ENCODE data around the gene AIRE.

AIRE gene

DNA sequence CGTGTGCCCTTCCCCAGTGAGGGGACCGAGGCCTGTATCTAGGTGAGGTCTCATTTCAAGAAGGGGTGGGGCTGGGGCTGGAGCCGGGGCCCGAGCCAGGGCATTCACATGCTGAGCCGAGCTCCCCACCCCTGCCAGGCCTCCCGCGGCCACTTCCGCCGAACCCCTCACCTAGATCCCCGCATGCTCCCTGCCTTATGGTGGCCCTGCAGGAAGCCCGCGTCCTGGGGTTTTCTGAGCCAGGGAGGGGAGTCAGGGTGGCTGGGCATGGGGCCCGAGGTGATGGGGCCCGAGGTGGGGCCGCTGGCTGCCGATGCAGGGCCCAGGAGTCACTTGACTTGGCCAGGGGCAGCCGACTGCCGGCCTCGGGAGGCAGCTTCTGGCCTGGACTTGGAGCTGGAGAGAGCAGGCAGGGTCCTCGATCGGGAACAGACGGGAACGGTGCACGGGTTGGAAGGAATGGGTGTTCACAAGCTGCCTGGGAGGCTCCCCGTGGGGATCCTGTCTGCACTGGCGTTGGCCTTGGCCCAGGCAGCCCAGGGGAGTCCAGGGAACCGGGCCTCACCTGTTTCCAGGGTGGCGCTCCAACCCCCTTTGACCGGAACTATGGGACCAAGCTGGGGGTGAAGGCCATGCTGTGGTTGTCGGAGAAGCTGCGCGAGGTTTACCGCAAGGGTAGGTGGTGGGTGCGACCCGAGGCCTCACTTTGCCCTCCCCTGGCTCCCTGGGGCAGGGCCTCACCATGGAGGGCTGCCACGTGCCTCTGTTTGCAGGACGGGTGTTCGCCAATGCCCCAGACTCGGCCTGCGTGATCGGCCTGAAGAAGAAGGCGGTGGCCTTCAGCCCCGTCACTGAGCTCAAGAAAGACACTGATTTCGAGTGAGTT lies 40.0 kb downstream of the AIRE start:
- DNase-seq, result no peak

DNA sequence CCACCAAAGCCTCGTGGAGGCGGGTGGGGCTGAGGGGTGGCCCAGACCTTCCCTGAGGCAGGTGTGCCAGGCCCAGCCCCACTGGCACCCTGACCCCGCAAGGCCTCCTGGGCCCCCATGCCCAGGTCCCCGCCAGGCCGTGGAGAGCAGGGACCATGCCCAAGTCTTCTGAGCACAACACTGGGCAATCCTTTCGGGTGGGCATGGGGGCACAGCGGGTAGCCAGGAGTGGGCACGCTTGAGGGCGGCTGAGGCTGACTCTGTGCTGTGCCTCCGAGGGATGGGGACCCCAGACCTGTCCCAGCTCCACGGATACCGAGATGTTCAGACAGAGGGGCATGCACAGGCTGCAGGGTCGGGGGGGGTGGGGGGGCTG lies 40.6 kb downstream of the AIRE start:
- DNase-seq, result no peak

DNA sequence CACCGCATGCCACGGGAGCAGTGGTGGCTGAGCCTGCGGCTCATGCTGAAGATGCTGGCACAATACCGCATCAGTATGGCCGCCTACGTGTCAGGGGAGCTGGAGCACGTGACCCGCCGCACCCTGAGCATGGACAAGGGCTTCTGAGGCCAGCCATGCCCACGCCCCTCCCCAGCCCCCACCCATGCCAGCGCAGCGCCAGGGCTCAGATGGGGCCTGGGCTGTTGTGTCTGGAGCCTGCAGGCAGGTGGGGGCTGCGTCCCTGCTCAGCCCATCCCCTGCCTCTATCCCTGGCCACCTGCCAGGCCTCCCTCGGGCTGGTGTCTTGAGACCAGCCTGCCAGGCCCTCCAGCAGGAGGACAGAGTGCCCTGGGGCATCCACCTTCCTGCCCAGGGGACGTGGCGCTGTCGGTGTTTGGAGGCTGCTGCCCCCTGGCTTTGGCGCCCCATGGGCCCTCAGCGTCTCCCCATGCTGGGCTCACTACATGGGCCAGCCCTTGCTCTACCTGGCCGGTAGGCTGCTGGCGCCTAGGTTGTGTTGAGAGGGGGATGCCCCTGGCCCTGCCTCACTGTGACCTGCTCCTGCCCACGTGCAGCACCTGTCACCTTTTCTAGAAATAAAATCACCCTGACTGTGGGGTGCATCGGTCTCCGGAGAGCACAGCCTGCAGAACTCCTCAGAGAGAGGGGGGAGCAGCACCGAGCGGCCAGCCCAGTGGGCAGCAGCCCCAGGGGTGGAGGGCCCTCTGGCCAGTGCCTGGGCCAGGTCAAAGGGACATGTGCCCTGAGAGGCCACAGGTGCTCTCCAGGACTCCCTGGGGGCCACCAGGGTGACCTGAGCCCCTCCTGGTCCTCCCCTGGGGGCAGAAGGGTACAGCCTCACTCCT lies 41.3 kb downstream of the AIRE start:
- no peak for DNase-seq

DNA sequence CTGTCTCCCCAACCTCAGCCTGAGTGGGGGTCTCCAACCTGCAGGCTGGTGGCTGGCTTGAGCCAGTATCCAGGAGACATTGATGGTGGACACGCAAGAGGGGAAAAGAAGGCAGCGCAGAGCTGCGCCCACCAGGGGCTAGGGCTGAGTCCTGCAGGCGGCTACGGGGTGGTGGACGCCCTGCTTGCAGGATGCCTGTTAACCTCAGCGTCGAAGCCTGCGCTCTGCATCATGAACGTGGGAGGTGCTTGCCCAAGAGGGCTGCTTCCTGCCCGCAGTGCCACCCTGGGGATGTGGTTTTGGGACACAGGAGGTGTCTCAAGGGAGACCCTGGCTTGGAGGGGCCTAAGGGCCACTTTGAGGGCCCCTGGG lies 41.9 kb downstream of the AIRE start:
- no peak for DNase-seq

DNA sequence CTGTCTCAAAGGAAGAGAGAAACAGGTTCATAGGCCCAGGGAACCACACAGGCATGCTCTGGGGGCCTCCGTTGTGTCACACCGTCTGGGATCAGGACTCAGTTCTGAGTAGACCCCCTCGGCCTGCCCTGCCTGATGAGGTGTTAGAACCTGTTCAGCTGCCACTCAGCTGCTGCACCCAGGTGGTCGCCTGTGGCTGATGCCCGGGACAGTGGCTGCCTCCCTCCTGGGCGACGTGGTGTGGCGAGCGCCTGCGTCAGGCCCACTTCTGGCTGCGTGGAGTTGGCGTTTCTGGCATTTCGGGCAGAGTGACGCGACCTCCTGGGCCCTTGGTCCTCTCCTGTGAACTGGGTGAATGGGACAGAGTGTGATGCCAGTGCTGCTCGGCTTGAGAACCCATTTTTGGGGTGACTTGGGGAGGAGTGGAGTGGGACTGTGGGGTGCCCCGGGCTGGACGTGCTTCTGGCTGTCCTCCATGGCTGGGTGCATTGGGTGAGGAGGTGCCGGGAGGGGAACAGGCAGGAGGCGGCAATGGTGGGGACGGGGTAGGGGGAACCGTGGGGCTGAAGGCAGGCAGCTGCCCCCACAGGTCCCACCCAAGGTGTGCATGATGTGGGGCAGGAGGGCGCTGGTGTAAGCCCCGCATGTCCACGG lies 42.7 kb downstream of the AIRE start:
- no peak for DNase-seq

DNA sequence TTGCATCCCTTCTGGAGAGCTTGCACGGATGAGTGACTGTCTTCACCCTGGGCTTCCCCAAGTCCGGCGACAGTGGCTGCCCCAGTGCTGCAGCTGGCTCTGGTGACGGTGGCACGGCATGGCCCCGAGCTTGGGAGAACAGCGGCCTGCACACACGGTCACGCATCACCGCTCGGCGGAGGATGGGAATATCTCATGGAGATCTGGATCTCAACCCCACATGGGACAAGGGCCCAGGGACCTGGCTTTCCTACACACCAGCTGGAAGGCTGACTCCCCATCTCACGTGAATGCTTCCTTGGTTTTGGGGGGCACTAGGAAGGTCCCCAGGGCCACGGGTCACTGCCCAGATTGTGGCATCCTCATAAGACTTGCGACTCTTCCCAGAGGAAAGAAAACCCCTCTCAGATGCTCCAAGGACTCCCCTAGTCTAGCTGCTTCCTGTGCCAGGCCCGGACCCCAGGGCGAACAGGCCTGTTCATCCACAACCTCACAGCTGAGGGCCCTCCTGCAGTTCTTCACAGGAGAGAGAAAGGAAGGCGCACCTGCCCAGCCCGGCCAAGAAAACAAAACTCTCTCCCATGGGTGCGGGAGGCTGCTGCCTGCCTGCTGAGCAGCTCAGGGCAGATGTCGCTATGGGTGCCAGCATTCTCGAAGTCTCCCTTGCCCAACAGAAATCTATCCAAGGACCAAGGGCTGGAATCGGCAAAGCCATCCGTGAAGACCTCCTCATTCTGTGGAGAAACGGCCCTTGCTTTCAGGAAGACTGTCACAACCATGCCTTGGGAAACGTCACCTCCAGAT lies 43.6 kb downstream of the AIRE start:
- no peak for DNase-seq

DNA sequence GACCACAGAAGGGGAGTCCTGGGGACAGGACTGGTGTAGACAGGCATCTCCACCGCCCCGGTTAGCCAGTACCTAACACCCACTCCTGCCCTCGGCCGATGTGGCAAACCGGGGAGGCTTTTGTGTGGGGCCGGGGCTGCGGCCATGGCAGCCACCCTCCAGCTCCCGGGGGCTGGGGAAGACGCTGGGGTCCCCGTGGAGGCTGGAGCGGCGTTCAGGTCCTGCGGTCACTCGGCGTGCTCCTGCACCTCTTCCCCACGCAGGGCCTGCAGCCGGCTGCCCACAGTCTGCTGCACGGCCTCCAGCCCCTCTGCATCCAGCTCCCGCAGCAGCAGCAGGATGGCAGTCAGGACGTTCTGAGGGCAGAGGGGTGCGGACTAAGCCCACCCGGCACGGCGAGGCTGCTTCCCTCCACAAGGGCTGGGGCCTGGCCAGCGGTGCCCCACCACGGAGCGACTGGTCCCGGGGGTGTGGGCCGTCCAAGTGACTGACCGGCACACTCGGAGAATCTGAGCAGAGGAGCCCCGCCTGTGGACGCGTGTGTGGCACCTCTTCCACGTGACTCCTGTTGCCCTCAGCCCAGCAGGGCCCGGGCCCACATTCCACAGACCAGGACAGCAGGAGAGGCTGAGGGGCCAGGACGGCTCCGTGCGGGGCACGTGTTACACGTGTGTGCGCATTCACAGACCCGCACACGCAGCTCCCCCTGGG lies 44.5 kb downstream of the AIRE start:
- DNase-seq, result no peak

DNA sequence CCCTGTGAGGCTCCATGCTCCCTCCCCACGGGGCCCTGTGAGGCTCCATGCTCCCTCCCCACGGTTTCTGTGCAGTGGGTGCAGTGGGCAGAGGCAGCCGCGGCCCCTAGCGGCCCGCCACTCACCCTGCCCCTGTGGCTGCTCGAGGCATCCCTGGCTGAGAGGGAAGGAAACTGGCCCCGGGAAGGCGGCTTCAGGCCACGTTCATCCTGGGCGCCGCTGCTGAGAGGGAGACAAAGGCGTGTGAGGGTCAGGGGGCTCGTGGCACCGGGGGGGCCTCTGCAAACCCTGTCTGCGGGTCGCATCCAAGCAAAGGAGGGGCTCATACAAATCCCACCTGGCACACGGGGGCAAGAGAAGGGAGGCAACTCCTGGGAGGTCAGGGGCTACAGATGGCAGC lies 45.0 kb downstream of the AIRE start:
- DNase-seq, result no peak

DNA sequence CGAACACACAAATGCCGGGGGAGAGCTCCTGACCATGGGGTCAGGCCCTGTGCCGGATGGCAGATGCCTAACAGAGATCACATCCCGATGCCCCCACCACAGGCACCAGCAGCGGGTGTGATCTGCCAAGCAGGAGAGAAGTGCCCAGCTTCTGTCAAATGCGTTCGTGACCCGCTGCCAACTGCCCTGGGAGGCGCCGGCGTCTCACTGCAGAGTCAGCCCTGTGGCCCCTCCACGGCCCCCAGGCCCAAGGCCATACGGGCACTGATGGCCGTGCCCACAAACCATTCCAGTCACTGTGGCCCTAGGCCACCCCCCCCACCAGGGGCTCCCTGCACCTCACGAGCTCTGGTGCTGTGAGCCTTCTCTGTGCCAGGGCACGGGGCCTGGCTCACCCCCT lies 45.5 kb downstream of the AIRE start:
- no peak for DNase-seq

DNA sequence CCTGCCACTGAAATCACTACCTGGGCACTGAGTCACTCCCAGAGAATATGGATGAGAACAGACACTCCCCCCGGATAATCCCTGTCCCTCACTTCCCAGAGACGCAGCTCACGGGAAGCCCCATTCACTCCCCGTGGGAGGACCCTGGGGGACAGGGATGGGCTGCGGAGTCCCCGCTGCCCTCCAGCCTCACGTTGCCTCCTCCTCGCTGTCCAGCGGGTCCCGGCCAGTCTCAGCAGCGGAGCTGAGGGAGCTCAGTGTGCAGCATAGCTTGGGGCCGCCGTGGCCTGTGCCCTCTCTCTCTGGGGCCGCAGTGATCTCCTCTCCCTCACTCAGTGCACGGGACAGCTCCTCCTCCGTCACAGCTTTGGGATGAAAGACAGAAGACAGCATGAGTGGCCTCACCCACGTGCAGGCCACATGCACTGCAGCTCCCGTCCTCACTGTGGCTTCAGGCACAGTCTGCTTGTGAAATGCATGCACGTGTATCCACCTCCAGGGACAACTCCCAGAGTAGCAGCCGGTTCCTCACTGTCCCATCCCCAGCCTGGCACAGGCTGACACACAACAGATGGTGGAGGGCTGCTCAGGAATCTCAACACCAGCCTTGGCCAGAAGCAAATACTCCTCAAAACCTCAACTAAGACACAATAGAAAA lies 46.1 kb downstream of the AIRE start:
- DNase-seq, result no peak

DNA sequence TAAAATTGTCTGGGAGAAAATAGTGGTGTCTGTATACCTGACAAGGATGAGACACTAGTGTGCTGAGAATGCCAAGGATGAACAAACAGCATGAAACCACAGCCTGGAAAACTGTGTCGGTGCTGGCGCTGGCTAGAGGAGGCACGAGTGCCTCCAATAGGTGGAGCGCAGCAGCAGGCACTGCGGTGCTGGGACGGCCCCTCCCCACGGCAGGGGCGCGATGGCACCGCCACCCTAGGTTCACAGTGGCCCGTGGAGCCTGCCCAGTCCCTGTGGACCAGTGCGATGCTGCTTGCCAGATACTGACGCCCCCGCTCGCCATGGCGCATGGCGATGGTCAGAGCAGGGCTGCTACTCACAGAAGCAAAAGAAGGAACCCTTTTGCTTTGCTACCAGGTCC lies 46.7 kb downstream of the AIRE start:
- no peak for DNase-seq

DNA sequence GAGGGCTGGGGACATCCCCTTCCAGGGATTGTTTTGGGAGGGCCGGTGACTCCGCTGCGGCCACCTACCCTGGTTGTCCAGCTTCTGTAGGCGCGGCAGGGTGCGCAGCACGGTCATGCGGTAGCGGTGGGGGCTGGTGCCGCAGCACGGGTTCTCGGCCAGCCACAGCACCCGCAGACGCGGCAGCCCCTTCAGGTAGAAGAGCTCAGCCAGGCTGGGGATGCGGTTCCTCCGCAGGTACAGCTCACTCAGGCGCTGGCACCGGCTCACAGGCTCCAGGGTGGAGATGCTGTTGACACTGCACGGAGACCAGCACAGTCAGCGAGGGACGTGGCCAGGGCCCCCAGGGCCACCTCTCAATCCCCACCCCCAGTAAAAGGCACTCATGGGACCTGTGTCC lies 47.3 kb downstream of the AIRE start:
- no peak for DNase-seq

DNA sequence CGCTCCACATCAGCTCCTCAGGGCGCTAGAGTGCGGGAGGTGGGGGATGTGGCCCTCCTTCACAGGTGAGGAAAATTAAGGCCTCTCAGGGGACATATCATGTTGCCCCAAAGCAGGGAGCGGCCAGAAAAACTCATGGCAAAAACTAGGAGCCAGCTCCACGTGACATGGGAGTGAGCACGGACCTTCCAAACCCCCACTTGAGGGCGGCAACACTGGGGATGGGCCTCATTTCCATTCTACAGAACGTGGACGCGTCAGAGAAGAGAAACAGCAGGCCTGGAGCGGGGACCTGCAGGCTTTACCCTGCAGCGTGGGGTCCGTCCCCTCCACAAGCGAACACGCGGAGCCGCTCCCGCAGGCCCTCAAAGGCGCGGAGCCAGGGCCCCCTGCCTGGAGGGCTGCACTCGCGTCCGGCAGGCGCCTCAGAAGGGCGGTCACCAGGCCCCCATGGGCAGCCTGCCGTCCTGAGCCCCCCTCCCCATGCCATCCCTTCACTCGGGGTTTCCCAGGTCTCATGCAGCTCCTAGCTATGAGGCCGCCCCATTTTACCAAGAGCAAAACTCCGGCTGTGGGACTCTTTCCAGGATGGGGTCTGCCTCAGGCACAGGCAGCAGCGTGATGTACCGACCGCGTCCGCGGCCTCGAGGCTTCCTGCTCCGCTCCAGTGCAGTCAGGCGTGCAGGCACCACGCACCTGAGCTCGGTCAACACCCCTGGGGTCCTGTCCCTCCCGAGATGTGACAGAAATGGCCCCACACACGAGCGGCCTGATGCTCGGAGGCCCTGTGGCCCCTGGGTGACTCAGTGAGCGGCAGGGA lies 48.0 kb downstream of the AIRE start:
- DNase-seq, result no peak

DNA sequence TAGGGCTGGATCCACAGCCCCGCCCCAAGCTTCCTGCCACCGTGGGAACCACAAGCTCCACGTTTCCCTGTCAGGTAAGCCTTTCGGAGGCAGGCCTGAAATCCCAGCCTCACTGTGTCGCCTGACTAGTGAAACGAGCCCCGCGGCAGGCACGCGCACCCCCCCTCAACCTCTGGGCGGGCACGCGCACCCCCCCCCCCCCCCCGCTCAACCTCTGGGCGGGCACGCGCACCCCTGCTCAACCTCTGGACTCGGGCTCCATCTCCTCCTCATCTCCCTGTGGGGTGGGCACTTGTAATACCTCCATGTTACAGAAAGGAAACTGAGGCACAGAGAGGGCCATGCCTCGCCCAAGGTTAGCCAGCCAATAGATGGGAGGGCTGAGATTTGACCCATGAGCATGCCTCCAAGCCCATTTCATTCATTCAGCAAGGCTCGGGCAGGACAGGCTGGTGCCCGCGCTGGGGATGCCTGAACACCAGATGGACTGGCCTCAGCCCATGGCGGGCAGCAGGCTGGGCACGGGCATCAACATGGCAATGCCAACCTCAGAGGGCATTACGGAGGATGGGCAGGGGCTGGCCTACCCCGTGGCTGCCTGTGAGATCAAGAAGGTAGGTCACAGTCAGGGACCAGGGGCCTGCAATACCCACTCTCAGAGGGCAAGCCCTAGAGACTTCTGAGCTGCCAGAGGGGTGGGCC lies 48.8 kb downstream of the AIRE start:
- DNase-seq, result no peak

DNA sequence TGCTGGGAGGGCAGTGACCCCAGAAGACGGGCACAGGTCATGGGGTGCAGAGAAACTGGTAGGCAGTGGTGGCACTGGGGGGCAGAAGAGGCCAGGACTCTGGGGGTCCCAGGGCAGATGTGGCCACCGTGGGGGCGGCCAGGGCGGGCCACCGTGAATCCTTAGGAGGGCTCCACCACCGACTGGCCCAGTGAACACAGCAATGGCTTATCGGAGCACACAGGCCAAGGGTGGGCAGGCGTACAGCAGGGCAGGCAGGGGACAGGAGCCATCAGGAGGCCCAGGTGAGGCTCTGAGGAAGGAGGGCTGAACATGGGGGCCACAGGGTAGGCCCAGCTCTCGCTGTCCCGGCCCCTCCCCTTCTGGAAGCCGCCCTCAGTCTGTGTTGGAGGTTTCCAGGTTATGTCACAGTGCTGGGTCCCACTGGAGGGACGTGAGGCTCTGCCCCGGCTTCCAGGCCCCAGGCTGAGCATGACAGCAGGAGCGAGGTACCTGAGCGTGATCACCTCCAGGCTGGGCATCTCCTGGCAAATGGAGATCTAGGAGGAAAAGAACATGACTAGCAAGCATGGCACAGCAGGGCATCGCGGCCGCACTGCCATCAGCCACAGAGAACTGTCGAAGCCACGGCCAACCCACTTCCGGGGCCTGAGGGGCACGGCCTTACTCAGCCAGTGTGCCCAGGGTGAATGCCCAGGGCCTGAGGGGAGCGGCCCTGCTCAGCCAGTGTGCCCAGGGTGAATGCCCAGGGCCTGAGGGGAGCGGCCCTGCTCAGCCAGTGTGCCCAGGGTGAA lies 49.8 kb downstream of the AIRE start:
- no peak for DNase-seq

DNA sequence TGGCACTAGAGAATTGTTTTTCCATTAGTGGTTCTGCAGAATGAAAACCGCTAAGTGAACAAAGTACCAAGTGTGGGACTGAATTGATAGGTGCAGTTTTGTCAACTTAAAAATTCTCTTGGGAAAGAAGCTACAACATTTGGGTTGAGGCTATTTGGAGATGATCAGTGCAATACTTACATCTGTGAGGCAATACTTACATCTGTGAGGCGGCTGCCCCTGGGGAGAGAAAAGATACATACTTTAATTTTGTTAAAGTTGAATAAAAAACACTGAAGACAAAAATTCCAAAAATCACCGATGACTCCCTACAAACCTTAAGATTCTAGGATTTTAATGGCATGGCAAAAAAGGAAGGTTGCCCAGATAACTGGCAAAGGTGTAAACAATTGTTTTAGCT lies 51.8 kb downstream of the AIRE start:
- no peak for DNase-seq

DNA sequence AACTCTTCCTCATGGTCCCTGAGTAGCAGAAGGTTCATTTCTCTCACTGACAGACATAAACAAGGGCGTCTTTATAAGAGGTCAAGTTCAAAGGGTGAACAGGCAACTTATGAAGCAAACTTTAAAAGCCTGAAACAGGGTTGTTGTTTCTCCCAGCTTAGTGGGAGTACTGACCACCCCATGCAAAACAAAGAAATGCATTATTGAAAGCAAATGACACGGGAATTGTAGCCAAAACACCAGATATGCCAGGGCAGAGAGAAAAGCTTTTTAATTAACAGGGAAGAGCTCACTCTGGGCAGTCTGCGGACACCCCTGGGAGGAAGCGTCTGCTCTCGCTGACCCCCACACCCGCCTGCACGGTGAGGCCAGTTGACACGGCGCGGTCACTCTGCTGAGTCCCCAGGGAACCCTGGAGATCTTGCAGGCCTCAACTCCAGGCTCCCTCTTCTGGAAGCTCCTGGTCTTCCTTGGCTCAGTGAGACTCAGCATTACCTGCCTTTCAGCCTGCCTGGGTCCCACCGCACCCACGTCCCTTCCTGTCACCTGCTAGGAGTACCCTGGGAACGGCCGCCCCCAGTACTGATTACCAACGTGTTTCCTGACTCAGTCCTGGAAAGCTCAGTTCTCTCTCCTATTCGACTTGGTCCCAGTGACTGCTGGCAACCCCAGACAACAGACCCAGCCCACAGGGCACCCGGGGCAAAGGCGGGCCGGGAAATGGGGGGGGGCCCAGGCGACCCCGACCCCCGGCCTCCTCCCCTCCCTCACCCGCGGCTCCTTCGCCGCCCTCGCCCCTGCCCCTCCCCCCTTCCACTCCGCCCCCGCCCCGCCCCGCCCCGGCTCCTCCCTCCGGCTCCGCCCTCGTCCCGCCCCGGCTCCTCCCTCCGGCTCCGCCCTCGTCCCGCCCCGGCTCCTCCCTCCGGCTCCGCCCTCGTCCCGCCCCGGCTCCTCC lies 52.5 kb downstream of the AIRE start:
- no peak for DNase-seq
